Panc1 (cell line): ENCODE data around the gene BRAF. TPM values are rescaled to one million over a fixed set of nuclear protein-coding genes. Genes with fewer than 3 reads are reported as not detected.

Experiments used
- ATAC-seq: fragments of 200-7000 bp; cut with Tn5 transposase; 2 replicates; pipeline ENCODE4 v1.9.1; 2020; ENCODE audit warnings: mild to moderate bottlenecking, moderate library complexity
- BruUV-seq: library from RNA; stranded (reverse); fragments of 400-500 nt; replicated peaks from 2 replicates; lab custom pipeline; 2021; lab: Mats Ljungman, UMichigan
- CTCF ChIA-PET: fragments of 300-600 bp; sonication (Branson Sonifier 250); formaldehyde crosslinking; loops from one replicate; lab custom pipeline; 2022; ENCODE audit warnings: antibody characterized with exemption; lab: Charles Lee
- POLR2A ChIA-PET: fragments of 300-600 bp; sonication (Branson Sonifier 250); formaldehyde crosslinking; loops from one replicate; lab custom pipeline; 2022; ENCODE audit warnings: antibody characterized with exemption; lab: Charles Lee
- DNase-seq: peaks from one replicate; pipeline ENCODE4 v3.0.0-alpha.2; 2010; ENCODE audit warnings: low read depth, low spot score
- H3K27ac ChIP-seq: 2 replicates; pipeline ENCODE4 v1.5.1; 2011; ENCODE audit warnings: mild to moderate bottlenecking, low read length, inconsistent platforms
- H3K27me3 ChIP-seq: fragments of 200-500 bp; sonication (Bioruptor generic); 2 replicates; pipeline ENCODE4 v1.6.0; 2014; ENCODE audit warnings: low read length, inconsistent platforms; ENCODE audit not compliant: control insufficient read depth, insufficient read depth
- H3K36me3 ChIP-seq: fragments of 200-500 bp; sonication (Bioruptor generic); 2 replicates; pipeline ENCODE4 v1.5.1; 2014; ENCODE audit warnings: inconsistent platforms, mild to moderate bottlenecking, low read length, moderate library complexity; ENCODE audit not compliant: control insufficient read depth, insufficient read depth
- H3K4me1 ChIP-seq: 2 replicates; pipeline ENCODE4 v1.5.1; 2011; ENCODE audit warnings: inconsistent platforms, mild to moderate bottlenecking, low read length, moderate library complexity; ENCODE audit not compliant: control insufficient read depth, insufficient read depth
- H3K4me3 ChIP-seq, 2 experiments: 2 replicates each; pipeline ENCODE4 v1.5.1; 2011 to 2012; ENCODE audit warnings: low read depth in 2 of 2, low read length in 2 of 2, mild to moderate bottlenecking in 2 of 2, inconsistent platforms in 1 of 2, moderate library complexity in 1 of 2
- H3K9me3 ChIP-seq: fragments of 200-500 bp; sonication (Bioruptor generic); 2 replicates; pipeline ENCODE4 v1.5.1; 2014; ENCODE audit warnings: low read depth, mild to moderate bottlenecking, inconsistent platforms, low read length, moderate library complexity; ENCODE audit not compliant: control insufficient read depth, insufficient read depth
- CTCF ChIP-seq: fragments of 450-650 bp; IDR thresholded peaks from 2 replicates; pipeline ENCODE4 v1.5.1; 2017; ENCODE audit warnings: mild to moderate bottlenecking
- POLR2AphosphoS5 ChIP-seq: IDR thresholded peaks from 2 replicates; pipeline ENCODE4 v1.6.1; 2012; ENCODE audit warnings: mild to moderate bottlenecking, low read depth, low read length, moderate library complexity
- REST ChIP-seq, 2 experiments: IDR thresholded peaks; 2 replicates each; pipeline ENCODE4 v1.6.1; 2011 to 2012; ENCODE audit warnings: low read depth in 2 of 2, control low read depth in 1 of 2, low read length in 1 of 2, mild to moderate bottlenecking in 1 of 2, moderate library complexity in 1 of 2; ENCODE audit not compliant: insufficient read depth in 1 of 2
- SIN3A ChIP-seq: IDR thresholded peaks from 2 replicates; pipeline ENCODE4 v1.6.1; 2012; ENCODE audit warnings: low read depth, mild to moderate bottlenecking, low read length, moderate library complexity, borderline replicate concordance; ENCODE audit not compliant: insufficient read depth
- TCF7L2 ChIP-seq: IDR thresholded peaks from 2 replicates; pipeline ENCODE4 v1.6.1; 2011; ENCODE audit warnings: mild to moderate bottlenecking, low read depth, low read length, inconsistent platforms
- in situ Hi-C: cut with HindIII; loops from 2 replicates; pipeline ENCODE4 v1.10.0; 2016; ENCODE audit warnings: low sequenced_read_pairs, low pct_unique_long_range_greater_than_20kb
- intact Hi-C: fragments of 100-400 bp; cut with micrococcal nuclease; formaldehyde crosslinking; loops from one replicate; pipeline ENCODE4 v1.10.0; 2022; ENCODE audit not compliant: unreplicated experiment
- total RNA-seq: library from RNA; stranded (reverse); gene quantifications from one replicate; pipeline ENCODE4 v1.2.1, GENCODE V29; 2021; ENCODE audit not compliant: unreplicated experiment

BRAF gene
- total RNA-seq, 1 experiment from 2014 or later = 26.3 TPM

- no peaks in the 10 kb centered on the region for H3K27me3 ChIP-seq
- DNase-seq (no peak), ATAC-seq (no peak)
- intact Hi-C loops (no loop called here), in situ Hi-C loops (no loop called here)
- H3K4me3 ChIP-seq = no peak overlapping the region
- no peaks in the 10 kb centered on the region for H3K4me1 ChIP-seq
- ChIA-PET CTCF (no interaction called here), POLR2A (no interaction called here)
- TF ChIP-seq TCF7L2 (no peak), POLR2AphosphoS5 (no peak), SIN3A (no peak), REST (IDR thresholded peaks at IDR 0.05; ENCODE audit: insufficient read depth in 1 of 2, low read depth in 2 of 2, low read length in 1 of 2) (no peak), CTCF (no peak)
- H3K36me3 ChIP-seq = no peaks in the 10 kb centered on the region
- H3K9me3 ChIP-seq = no peaks in the 10 kb centered on the region
- no TSS peak for BruUV-seq
- H3K27ac ChIP-seq = no peak overlapping the region
Observed at GRCh38 chr7:140686921-140687320, 237.8 kb downstream of the BRAF start.

- BruUV-seq = no TSS peak
- in situ Hi-C loops (no loop called here), intact Hi-C loops (no loop called here)
- DNase-seq (no peak), ATAC-seq (no peak)
- Histone ChIP-seq H3K9me3 (no peaks in the 10 kb centered on the region), H3K4me3 (no peak overlapping the region), H3K27ac (no peak overlapping the region), H3K4me1 (no peaks in the 10 kb centered on the region), H3K27me3 (no peaks in the 10 kb centered on the region), H3K36me3 (no peaks in the 10 kb centered on the region)
- ChIA-PET POLR2A (no interaction called here), CTCF (no interaction called here)
- TF ChIP-seq POLR2AphosphoS5 (no peak), TCF7L2 (no peak), REST (IDR thresholded peaks at IDR 0.05; ENCODE audit: insufficient read depth in 1 of 2, low read depth in 2 of 2, low read length in 1 of 2) (no peak), CTCF (no peak), SIN3A (no peak)
Observed at GRCh38 chr7:140685407-140686087, 239.2 kb downstream of the BRAF start.
